ENCODE data around the gene SYPL2.

GRCh38 chr1:109513110-109513710 is 46.9 kb downstream of the SYPL2 start:
- TF ChIP-seq, protein P1, sequence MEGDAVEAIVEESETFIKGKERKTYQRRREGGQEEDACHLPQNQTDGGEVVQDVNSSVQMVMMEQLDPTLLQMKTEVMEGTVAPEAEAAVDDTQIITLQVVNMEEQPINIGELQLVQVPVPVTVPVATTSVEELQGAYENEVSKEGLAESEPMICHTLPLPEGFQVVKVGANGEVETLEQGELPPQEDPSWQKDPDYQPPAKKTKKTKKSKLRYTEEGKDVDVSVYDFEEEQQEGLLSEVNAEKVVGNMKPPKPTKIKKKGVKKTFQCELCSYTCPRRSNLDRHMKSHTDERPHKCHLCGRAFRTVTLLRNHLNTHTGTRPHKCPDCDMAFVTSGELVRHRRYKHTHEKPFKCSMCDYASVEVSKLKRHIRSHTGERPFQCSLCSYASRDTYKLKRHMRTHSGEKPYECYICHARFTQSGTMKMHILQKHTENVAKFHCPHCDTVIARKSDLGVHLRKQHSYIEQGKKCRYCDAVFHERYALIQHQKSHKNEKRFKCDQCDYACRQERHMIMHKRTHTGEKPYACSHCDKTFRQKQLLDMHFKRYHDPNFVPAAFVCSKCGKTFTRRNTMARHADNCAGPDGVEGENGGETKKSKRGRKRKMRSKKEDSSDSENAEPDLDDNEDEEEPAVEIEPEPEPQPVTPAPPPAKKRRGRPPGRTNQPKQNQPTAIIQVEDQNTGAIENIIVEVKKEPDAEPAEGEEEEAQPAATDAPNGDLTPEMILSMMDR (IDR thresholded peaks at IDR 0.05): no peak
- no peak for TF ChIP-seq POLR2A (IDR thresholded peaks at IDR 0.05)

Measured in testis (tissue), 2 donors.